Smooth muscle cell (in vitro differentiated cells): Measurements from ENCODE around the gene PCDHGA12. TPM values are rescaled to one million over a fixed set of nuclear protein-coding genes. Genes with fewer than 3 reads are reported as not detected.
A peak's percentile ranks its signal among the peaks of the same experiment; 100 is the strongest.
"Not testable (repeated sequence)": the region's sequence is repeated elsewhere in the genome, so short reads cannot be mapped to it uniquely, and the experiment has no call there.

Experiments used
- DNase-seq: peaks from one replicate; lab custom pipeline; 2025; ENCODE audit not compliant: unreplicated experiment; lab: John Stamatoyannopoulos, UW
- H2AFZ ChIP-seq: fragments of 200-600 bp; sonication (generic); 2 replicates; pipeline ENCODE4 v1.6.0; 2016; ENCODE audit warnings: antibody characterized with exemption, low read depth, mild to moderate bottlenecking
- H3F3A ChIP-seq: fragments of 200-600 bp; sonication (generic); 2 replicates; pipeline ENCODE4 v1.6.0; 2017; ENCODE audit warnings: antibody characterized with exemption, low read depth
- H3K27ac ChIP-seq: fragments of 200-600 bp; sonication (generic); 2 replicates; pipeline ENCODE4 v1.5.1; 2016; ENCODE audit warnings: low read depth, mild to moderate bottlenecking
- H3K27me3 ChIP-seq: fragments of 200-600 bp; sonication (generic); 2 replicates; pipeline ENCODE4 v1.6.1; 2016; ENCODE audit warnings: low read depth, mild to moderate bottlenecking
- H3K36me3 ChIP-seq: fragments of 200-600 bp; sonication (generic); 2 replicates; pipeline ENCODE4 v1.5.1; 2016; ENCODE audit warnings: low read depth
- H3K4me1 ChIP-seq: fragments of 200-600 bp; sonication (generic); 2 replicates; pipeline ENCODE4 v1.5.1; 2016; ENCODE audit warnings: low read depth
- H3K4me2 ChIP-seq: fragments of 200-600 bp; sonication (generic); 2 replicates; pipeline ENCODE4 v1.6.0; 2016; ENCODE audit warnings: mild to moderate bottlenecking
- H3K4me3 ChIP-seq: fragments of 200-600 bp; sonication (generic); 2 replicates; pipeline ENCODE4 v1.5.1; 2016; ENCODE audit warnings: mild to moderate bottlenecking
- H3K79me2 ChIP-seq: fragments of 200-600 bp; sonication (generic); 2 replicates; pipeline ENCODE4 v1.6.0; 2016; ENCODE audit warnings: low read depth, mild to moderate bottlenecking
- H3K9ac ChIP-seq: fragments of 200-600 bp; sonication (generic); 2 replicates; pipeline ENCODE4 v1.6.0; 2016; ENCODE audit warnings: low read depth
- H3K9me3 ChIP-seq: fragments of 200-600 bp; sonication (generic); replicated peaks from 2 replicates; pipeline ENCODE4 v1.5.1; 2016; ENCODE audit warnings: low read depth
- H4K20me1 ChIP-seq: fragments of 200-600 bp; sonication (generic); 2 replicates; pipeline ENCODE4 v1.6.0; 2016; ENCODE audit warnings: low read depth
- CTCF ChIP-seq: fragments of 200-600 bp; sonication (generic); IDR thresholded peaks from 2 replicates; pipeline ENCODE4 v1.5.1; 2017; ENCODE audit warnings: borderline replicate concordance, mild to moderate bottlenecking, antibody characterized with exemption; ENCODE audit not compliant: insufficient read depth, poor library complexity, severe bottlenecking
- WGBS: methylation state at CpG from one replicate; pipeline ENCODE4 v1.1.7; 2016; ENCODE audit warnings: low lambda C conversion rate; 5-methylcytosine and 5-hydroxymethylcytosine counted together
- polyA plus RNA-seq: library from polyadenylated mRNA; unstranded; fragments of >200 nt; fragmentation: Nextera tagmentation; extraction: Ambion mirVana; gene quantifications from 2 replicates; pipeline ENCODE4 v1.2.1, GENCODE V29; 2016
- total RNA-seq: library from RNA; depleted of rRNA; stranded (reverse); fragments of >200 nt; gene quantifications from 2 replicates; pipeline ENCODE4 v1.2.3, GENCODE V29; 2014

The PCDHGA12 gene
- total and polyA plus RNA-seq, 2 experiments from 2014 or later: 0.42 to 4.5 TPM

- Histone ChIP-seq H3K4me2 (no peak overlapping the region), H3K4me1 (no peaks in the 10 kb centered on the region), H3K4me3 (no peak overlapping the region), H3K27ac (no peak overlapping the region), H4K20me1 (no peaks in the 10 kb centered on the region), H3K79me2 (no peaks in the 10 kb centered on the region), H2AFZ (no peak overlapping the region), H3K27me3 (no peaks in the 10 kb centered on the region), H3K36me3 (no peaks in the 10 kb centered on the region), H3K9ac (no peak overlapping the region), H3F3A (no peaks in the 10 kb centered on the region), H3K9me3 (peaks cover 20% of the 10 kb centered on the region)
- WGBS: 96% methylated on average over 22 of the region's 22 CpGs
- TF ChIP-seq CTCF: no peak
- no peak for DNase-seq
Measured at GRCh38 chr5:141403387-141403786, 26.9 kb upstream of the PCDHGA12 start.

- not testable (repeated sequence) for H3K79me2 ChIP-seq, H3F3A ChIP-seq, H3K27me3 ChIP-seq, H3K36me3 ChIP-seq, H3K27ac ChIP-seq, H3K9me3 ChIP-seq, H3K4me1 ChIP-seq, DNase-seq, H4K20me1 ChIP-seq
- peak; percentile 73 for TF ChIP-seq CTCF
- Histone ChIP-seq H3K4me2 (peak within 1 kb of the TSS; percentile 81), H3K4me3 (peak within 1 kb of the TSS; percentile 64), H2AFZ (peak within 1 kb of the TSS; percentile 78), H3K9ac (peak within 1 kb of the TSS; percentile 28)
- WGBS: 9% methylated on average over 51 of the region's 51 CpGs
Measured at GRCh38 chr5:141407790-141408505, 22.4 kb upstream of the PCDHGA12 start, which contains the start of gene PCDHGB6. PCDHGB6 (plus strand) TSS chr5:141408021; CDS start chr5:141408203, 182 bp downstream.

- H3K79me2 ChIP-seq: peaks cover 16% of the 10 kb centered on the region
- no peak overlapping the region for H3K27ac ChIP-seq
- no peaks in the 10 kb centered on the region for H3K9me3 ChIP-seq
- WGBS: 97% methylated on average over 64 of the region's 64 CpGs
- H3F3A ChIP-seq: no peaks in the 10 kb centered on the region
- H3K9ac ChIP-seq: no peak overlapping the region
- H3K36me3 ChIP-seq: no peaks in the 10 kb centered on the region
- no peak overlapping the region for H3K4me3 ChIP-seq
- no peak overlapping the region for H3K4me2 ChIP-seq
- DNase-seq: no peak
- no peaks in the 10 kb centered on the region for H3K4me1 ChIP-seq
- TF ChIP-seq CTCF: no peak
- H4K20me1 ChIP-seq: no peaks in the 10 kb centered on the region
- no peaks in the 10 kb centered on the region for H3K27me3 ChIP-seq
- H2AFZ ChIP-seq: no peak overlapping the region
Measured at GRCh38 chr5:141409598-141410306, 20.6 kb upstream of the PCDHGA12 start.

GRCh38 chr5:141411575-141411974 lies 18.7 kb upstream of the PCDHGA12 start:
- no peak for DNase-seq
- WGBS: 84% methylated on average over 3 of the region's 3 CpGs
- no peaks in the 10 kb centered on the region for H4K20me1 ChIP-seq
- H3K9me3 ChIP-seq: no peaks in the 10 kb centered on the region
- H3K4me1 ChIP-seq: no peaks in the 10 kb centered on the region
- H3K4me3 ChIP-seq: peak overlapping the region; percentile 66
- no peak overlapping the region for H3K27ac ChIP-seq
- no peak for TF ChIP-seq CTCF
- no peaks in the 10 kb centered on the region for H3F3A ChIP-seq
- H3K79me2 ChIP-seq: peaks cover 29% of the 10 kb centered on the region
- peak overlapping the region; percentile 86 for H3K4me2 ChIP-seq
- H3K36me3 ChIP-seq: peaks cover 6% of the 10 kb centered on the region
- H2AFZ ChIP-seq: no peak overlapping the region
- no peaks in the 10 kb centered on the region for H3K27me3 ChIP-seq
- no peak overlapping the region for H3K9ac ChIP-seq
